GM19328 (cell line): Measurements from ENCODE around the gene MXD4.

Experiments
- ATAC-seq: cut with Tn5 transposase; IDR thresholded peaks from one replicate; pipeline ENCODE4 v1.9.1; 2021; ENCODE audit warnings: mild to moderate bottlenecking, moderate library complexity; ENCODE audit not compliant: unreplicated experiment

The MXD4 gene

GRCh38 chr4:2292646-2293108 lies 30.8 kb upstream of the MXD4 start:
- ATAC-seq = no peak

GRCh38 chr4:2291705-2292645 lies 30.1 kb upstream of the MXD4 start:
- ATAC-seq = no peak

- no peak for ATAC-seq
Observed at GRCh38 chr4:2290974-2291704, 29.2 kb upstream of the MXD4 start.

- ATAC-seq = no peak
Observed at GRCh38 chr4:2290488-2290887, 28.6 kb upstream of the MXD4 start.

- no peak for ATAC-seq
Observed at GRCh38 chr4:2289955-2290333, 28.0 kb upstream of the MXD4 start.

- no peak for ATAC-seq
Observed at GRCh38 chr4:2289311-2289954, 27.5 kb upstream of the MXD4 start.

GRCh38 chr4:2288051-2288541 lies 26.2 kb upstream of the MXD4 start:
- ATAC-seq = no peak

- ATAC-seq = no peak
Observed at GRCh38 chr4:2287594-2287915, 25.6 kb upstream of the MXD4 start.

- no peak for ATAC-seq
Observed at GRCh38 chr4:2286904-2287593, 25.1 kb upstream of the MXD4 start.

- ATAC-seq = no peak
Observed at GRCh38 chr4:2285613-2286381, 23.9 kb upstream of the MXD4 start.

GRCh38 chr4:2284934-2285612 lies 23.2 kb upstream of the MXD4 start:
- ATAC-seq = no peak

GRCh38 chr4:2284161-2284933 lies 22.4 kb upstream of the MXD4 start:
- ATAC-seq = no peak

- ATAC-seq = no peak
Observed at GRCh38 chr4:2283199-2283711, 21.3 kb upstream of the MXD4 start.

GRCh38 chr4:2281575-2282343 lies 19.9 kb upstream of the MXD4 start:
- no peak for ATAC-seq

GRCh38 chr4:2280531-2281300 lies 18.8 kb upstream of the MXD4 start:
- no peak for ATAC-seq

- ATAC-seq = no peak
Observed at GRCh38 chr4:2277956-2278355, 16.0 kb upstream of the MXD4 start.
